ENCODE data around the gene PLXNC1.

- TF ChIP-seq CTCF (IDR thresholded peaks at IDR 0.05; ENCODE audit: low read length) (no peak), EZH2 (IDR thresholded peaks at IDR 0.05; ENCODE audit: borderline replicate concordance, low read length) (no peak)
These were observed 52.3 kb downstream of the PLXNC1 start for GRCh38 chr12:94200695-94201094.

Measured in OCI-LY1 (cell line).